Endothelial cell of umbilical vein (primary cell): ENCODE results near the gene PDCD11. TPM values are rescaled to one million over a fixed set of nuclear protein-coding genes. Genes with fewer than 3 reads are reported as not detected.

ENCODE experiments used
- BruUV-seq: library from RNA; stranded (reverse); fragments of 400-500 nt; replicated peaks from 2 replicates; lab custom pipeline; 2021; lab: Mats Ljungman, UMichigan
- CTCF ChIA-PET: fragments of 300-600, 350-600 bp; sonication (Branson Sonifier 250); formaldehyde crosslinking; loops from one replicate; lab custom pipeline; 2021; ENCODE audit warnings: antibody characterized with exemption, inconsistent platforms; lab: Charles Lee
- POLR2A ChIA-PET: fragments of 300-600, 350-600 bp; sonication (Branson Sonifier 250); formaldehyde crosslinking; loops from one replicate; lab custom pipeline; 2021; ENCODE audit warnings: antibody characterized with exemption, inconsistent platforms; lab: Charles Lee
- DNase-seq: peaks from one replicate; pipeline ENCODE4 v3.0.0-alpha.2; 2011; ENCODE audit warnings: low read depth, low spot score
- FAIRE-seq: peaks from 2 replicates; lab custom pipeline; 2011; peaks lifted over from hg19 to GRCh38; lab: Jason Lieb, UNC
- H2AFZ ChIP-seq: 2 replicates; pipeline ENCODE4 v1.6.0; 2012; ENCODE audit warnings: low read depth, low read length, control low read depth, inconsistent platforms
- H3K27ac ChIP-seq: 2 replicates; pipeline ENCODE4 v1.5.1; 2011; ENCODE audit warnings: low read depth, mild to moderate bottlenecking, control low read depth, low read length, moderate library complexity; ENCODE audit not compliant: insufficient read depth
- H3K27me3 ChIP-seq, 2 experiments: 2 replicates each; pipeline versions ENCODE4 v1.6.0 to v1.6.1; 2011; ENCODE audit warnings: low read length in 2 of 2, mixed read lengths in 1 of 2; ENCODE audit not compliant: control insufficient read depth in 2 of 2, insufficient read depth in 2 of 2
- H3K36me3 ChIP-seq, 2 experiments: 2 replicates in 1 of 2; 3 replicates in 1 of 2; pipeline ENCODE4 v1.5.1; 2011; ENCODE audit warnings: low read length in 2 of 2, mild to moderate bottlenecking in 1 of 2, moderate library complexity in 1 of 2; ENCODE audit not compliant: control insufficient read depth in 2 of 2, insufficient read depth in 2 of 2; ENCODE audit errors: extremely low read depth in 1 of 2
- H3K4me1 ChIP-seq: 3 replicates; pipeline ENCODE4 v1.5.1; 2011; ENCODE audit warnings: mild to moderate bottlenecking, low read length; ENCODE audit not compliant: control insufficient read depth, insufficient read depth; ENCODE audit errors: extremely low read depth
- H3K4me2 ChIP-seq: 2 replicates; pipeline ENCODE4 v1.6.1; 2011; ENCODE audit warnings: low read length, control low read depth, mixed read lengths; ENCODE audit not compliant: insufficient read depth
- H3K4me3 ChIP-seq, 3 experiments: fragments of 200-600 bp in 1 of 3; sonication (generic), shearing (Covaris generic) in 1 of 3; replicated peaks in 1 of 3; 2 replicates each; pipeline ENCODE4 v1.5.1; 2011 to 2016; ENCODE audit warnings: control low read depth in 3 of 3, low read length in 3 of 3, mild to moderate bottlenecking in 2 of 3, inconsistent platforms in 1 of 3, low read depth in 1 of 3, moderate library complexity in 1 of 3; ENCODE audit not compliant: insufficient read depth in 1 of 3
- H3K79me2 ChIP-seq: 2 replicates; pipeline ENCODE4 v1.6.0; 2012; ENCODE audit warnings: low read length, inconsistent platforms; ENCODE audit not compliant: control insufficient read depth, insufficient read depth
- H3K9ac ChIP-seq: replicated peaks from 2 replicates; pipeline ENCODE3; 2011; ENCODE audit warnings: low read length, control low read depth; ENCODE audit not compliant: insufficient read depth; ENCODE audit errors: extremely low read depth
- H3K9me1 ChIP-seq: replicated peaks from 3 replicates; pipeline ENCODE4 v1.6.0; 2011; ENCODE audit warnings: mild to moderate bottlenecking, low read length; ENCODE audit not compliant: control insufficient read depth, insufficient read depth; ENCODE audit errors: extremely low read depth
- H3K9me3 ChIP-seq: replicated peaks from 2 replicates; pipeline ENCODE4 v1.5.1; 2012; ENCODE audit warnings: low read length, inconsistent platforms; ENCODE audit not compliant: control insufficient read depth, insufficient read depth
- H4K20me1 ChIP-seq: replicated peaks from 2 replicates; pipeline ENCODE3; 2011; ENCODE audit warnings: mild to moderate bottlenecking, low read length; ENCODE audit not compliant: control insufficient read depth, insufficient read depth; ENCODE audit errors: extremely low read depth
- EZH2 ChIP-seq: IDR thresholded peaks from 2 replicates; pipeline ENCODE4 v1.6.1; 2012; ENCODE audit warnings: borderline replicate concordance, low read depth, mild to moderate bottlenecking, moderate library complexity, low read length, inconsistent platforms; ENCODE audit not compliant: severe bottlenecking
- FOS ChIP-seq: IDR thresholded peaks from 2 replicates; pipeline ENCODE4 v1.6.1; 2011; ENCODE audit warnings: mild to moderate bottlenecking, low read length, moderate library complexity, borderline replicate concordance; ENCODE audit not compliant: insufficient read depth
- GATA2 ChIP-seq: IDR thresholded peaks from 2 replicates; pipeline ENCODE4 v1.7.0; 2011; ENCODE audit warnings: low read depth, mild to moderate bottlenecking, moderate library complexity, mixed read lengths, low read length; ENCODE audit not compliant: insufficient read length, insufficient read depth
- JUN ChIP-seq: IDR thresholded peaks from 2 replicates; pipeline ENCODE4 v1.6.1; 2011; ENCODE audit warnings: borderline replicate concordance, low read depth; ENCODE audit not compliant: insufficient read length, insufficient read depth
- MYC ChIP-seq: IDR thresholded peaks from one replicate; pipeline ENCODE4 v1.6.1; 2011; ENCODE audit warnings: mild to moderate bottlenecking, low read depth, low read length
- POLR2A ChIP-seq: IDR thresholded peaks from 2 replicates; pipeline ENCODE4 v1.6.1; 2012; ENCODE audit warnings: low read depth, mild to moderate bottlenecking, control low read depth, low read length
- POLR2AphosphoS5 ChIP-seq: IDR thresholded peaks from 2 replicates; pipeline ENCODE4 v1.6.1; 2012; ENCODE audit warnings: low read depth, mild to moderate bottlenecking, control low read depth, low read length, moderate library complexity; ENCODE audit not compliant: insufficient read depth
- dilution Hi-C: fragments of 300-500 bp; cut with MboI; formaldehyde crosslinking; loops from one replicate; pipeline ENCODE4 v1.15.0; 2019; ENCODE audit warnings: low sequenced_read_pairs; ENCODE audit not compliant: extremely low pct_ligation_motif_present
- intact Hi-C: fragments of 100-400 bp; cut with micrococcal nuclease; formaldehyde crosslinking; loops from one replicate; pipeline ENCODE4 v1.10.0; 2022
- polyA plus RNA-seq, 4 experiments: library from polyadenylated mRNA; depleted of rRNA in 3 of 4; stranded (reverse) in 3 of 4; unstranded in 1 of 4; fragments of >200 nt; gene quantifications; 2 replicates each; pipeline versions ENCODE4 v1.2.1 to v1.2.3, GENCODE V29; 2011 to 2012; ENCODE audit warnings: missing spikeins in 1 of 4
- total RNA-seq: library from RNA; stranded (reverse); gene quantifications from 2 replicates; pipeline ENCODE4 v1.2.3, GENCODE V29; 2021
- TF ChIP-seq, protein P1 (sequence below), 2 donors: IDR thresholded peaks; 1 replicate in 1 of 2; 2 replicates in 1 of 2; pipeline ENCODE4 v1.5.1; 2011; ENCODE audit warnings: low read length in 2 of 2, mild to moderate bottlenecking in 2 of 2, moderate library complexity in 2 of 2, control low read depth in 1 of 2, inconsistent platforms in 1 of 2, low read depth in 1 of 2; ENCODE audit not compliant: insufficient read depth in 1 of 2; ENCODE audit errors: extremely low read depth in 1 of 2
- TF ChIP-seq, protein P2 (sequence below): IDR thresholded peaks from 2 replicates; pipeline ENCODE4 v1.6.1; 2011; ENCODE audit not compliant: insufficient read depth, insufficient read length

PDCD11 gene
- total and polyA plus RNA-seq, 2 donors (not counting 3 experiments of a cell fraction or from before 2014, with no cell fraction given): 12.6 to 52.7 TPM

DNA sequence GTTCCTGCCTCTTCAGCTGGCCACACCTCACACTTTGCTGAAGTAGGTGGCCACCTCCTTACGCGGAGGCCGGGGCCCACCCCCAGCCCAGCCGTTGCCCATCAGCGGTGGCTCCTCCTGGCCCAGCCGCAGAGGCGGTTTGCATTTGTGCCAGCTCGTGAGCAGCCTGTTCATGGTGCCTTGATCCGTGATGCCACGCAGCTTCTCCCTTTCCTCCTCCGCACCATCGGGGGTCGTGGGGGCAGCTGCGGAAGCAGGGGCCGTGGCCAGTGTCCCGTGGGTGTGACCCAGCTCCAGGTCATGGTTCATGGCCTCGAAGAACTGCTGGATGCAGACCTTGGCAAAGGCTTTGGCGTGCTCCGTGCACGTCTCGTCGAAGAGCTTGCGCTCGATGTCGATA, 58.8 kb downstream of the PDCD11 start:
- H3K27me3 ChIP-seq: no peaks in the 10 kb centered on the region
- H3K4me1 ChIP-seq: peaks cover 22% of the 10 kb centered on the region
- POLR2A ChIA-PET: no interaction called here
- TF ChIP-seq MYC: no peak
- no peak for TF ChIP-seq JUN
- TF ChIP-seq, protein P1, sequence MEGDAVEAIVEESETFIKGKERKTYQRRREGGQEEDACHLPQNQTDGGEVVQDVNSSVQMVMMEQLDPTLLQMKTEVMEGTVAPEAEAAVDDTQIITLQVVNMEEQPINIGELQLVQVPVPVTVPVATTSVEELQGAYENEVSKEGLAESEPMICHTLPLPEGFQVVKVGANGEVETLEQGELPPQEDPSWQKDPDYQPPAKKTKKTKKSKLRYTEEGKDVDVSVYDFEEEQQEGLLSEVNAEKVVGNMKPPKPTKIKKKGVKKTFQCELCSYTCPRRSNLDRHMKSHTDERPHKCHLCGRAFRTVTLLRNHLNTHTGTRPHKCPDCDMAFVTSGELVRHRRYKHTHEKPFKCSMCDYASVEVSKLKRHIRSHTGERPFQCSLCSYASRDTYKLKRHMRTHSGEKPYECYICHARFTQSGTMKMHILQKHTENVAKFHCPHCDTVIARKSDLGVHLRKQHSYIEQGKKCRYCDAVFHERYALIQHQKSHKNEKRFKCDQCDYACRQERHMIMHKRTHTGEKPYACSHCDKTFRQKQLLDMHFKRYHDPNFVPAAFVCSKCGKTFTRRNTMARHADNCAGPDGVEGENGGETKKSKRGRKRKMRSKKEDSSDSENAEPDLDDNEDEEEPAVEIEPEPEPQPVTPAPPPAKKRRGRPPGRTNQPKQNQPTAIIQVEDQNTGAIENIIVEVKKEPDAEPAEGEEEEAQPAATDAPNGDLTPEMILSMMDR (IDR thresholded peaks at IDR 0.05; ENCODE audit: extremely low read depth in 1 of 2, insufficient read depth in 1 of 2, low read depth in 1 of 2, low read length in 2 of 2): no peak
- TF ChIP-seq, protein P2, sequence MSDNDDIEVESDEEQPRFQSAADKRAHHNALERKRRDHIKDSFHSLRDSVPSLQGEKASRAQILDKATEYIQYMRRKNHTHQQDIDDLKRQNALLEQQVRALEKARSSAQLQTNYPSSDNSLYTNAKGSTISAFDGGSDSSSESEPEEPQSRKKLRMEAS: no peak
- TF ChIP-seq EZH2: no peak
- no peak for TF ChIP-seq POLR2AphosphoS5
- no peak for TF ChIP-seq FOS
- TF ChIP-seq GATA2: no peak
- TF ChIP-seq POLR2A: no peak
- CTCF ChIA-PET: no interaction called here
- no peaks in the 10 kb centered on the region for H3K9me3 ChIP-seq
- BruUV-seq: no TSS peak
- H3K4me2 ChIP-seq: no peak overlapping the region
- no peaks in the 10 kb centered on the region for H4K20me1 ChIP-seq
- no peaks in the 10 kb centered on the region for H3K36me3 ChIP-seq
- no peak overlapping the region for H2AFZ ChIP-seq
- H3K9ac ChIP-seq: no peak overlapping the region
- no peaks in the 10 kb centered on the region for H3K79me2 ChIP-seq
- FAIRE-seq (no peak), DNase-seq (no peak)
- no peak overlapping the region for H3K27ac ChIP-seq
- dilution Hi-C loops (no loop called here), intact Hi-C loops (no loop called here)
- H3K9me1 ChIP-seq: no peaks in the 10 kb centered on the region
- no peak overlapping the region for H3K4me3 ChIP-seq
